ENCODE data around the gene NNMT.

- TF ChIP-seq CTCF (IDR thresholded peaks at IDR 0.05; ENCODE audit: low read depth, low read length, poor library complexity, severe bottlenecking) (no peak), EZH2phosphoT487 (IDR thresholded peaks at IDR 0.05; ENCODE audit: borderline replicate concordance, low read length) (no peak)
Measured at GRCh38 chr11:114322934-114323333, 26.7 kb downstream of the NNMT start.
